ENCODE data around the gene ASTN2.

Gene ASTN2

DNA sequence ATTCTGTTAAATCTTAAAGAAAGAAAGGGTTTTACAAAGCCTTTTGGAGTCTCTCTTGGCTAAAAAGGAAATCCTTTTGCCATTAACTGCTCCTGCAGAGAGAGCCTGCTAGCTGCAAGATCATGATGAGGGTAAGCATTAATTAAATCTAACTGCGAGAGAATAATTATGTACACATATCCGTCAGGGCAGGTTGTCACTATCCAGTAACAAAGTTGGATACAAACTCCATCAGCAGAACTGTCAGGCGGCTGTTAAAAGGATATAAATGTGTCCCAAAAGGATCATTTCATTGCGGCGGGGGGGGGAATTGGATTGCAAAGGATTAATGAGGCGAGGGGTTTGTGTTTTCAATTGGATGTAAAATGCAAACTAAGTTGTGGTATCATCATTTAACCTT, 289.3 kb downstream of the ASTN2 start:
- Histone ChIP-seq H3K4me1 (ENCODE audit: control insufficient read depth, insufficient read depth, low read length) (no peaks in the 10 kb centered on the region), H3K27ac (ENCODE audit: low read depth, low read length) (no peak overlapping the region), H3K27me3 (ENCODE audit: control insufficient read depth, insufficient read depth, low read length) (no peaks in the 10 kb centered on the region), H3K4me3 (ENCODE audit: low read length) (no peak overlapping the region), H3K9ac (ENCODE audit: low read length) (no peak overlapping the region), H3K36me3 (ENCODE audit: control insufficient read depth, insufficient read depth, low read length) (no peaks in the 10 kb centered on the region)

DNA sequence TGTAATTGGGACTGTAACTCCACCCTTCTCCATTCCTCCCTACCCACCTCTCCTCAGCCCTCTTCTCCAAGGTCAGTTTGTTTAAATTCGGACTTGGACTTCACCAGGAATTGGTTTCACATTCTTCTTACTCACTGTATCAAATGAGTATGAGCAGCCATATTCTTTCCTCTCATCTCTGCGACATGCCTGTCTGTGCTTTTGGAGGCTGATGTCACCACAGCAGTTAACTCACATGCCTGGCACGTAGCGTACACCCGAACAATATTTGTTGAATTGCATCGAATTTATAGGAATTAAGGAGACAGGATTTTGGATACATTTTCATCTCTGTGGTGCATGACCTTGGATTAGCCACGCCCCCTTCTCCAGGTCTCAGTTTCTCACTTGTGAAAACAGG, 291.1 kb downstream of the ASTN2 start:
- H3K27ac ChIP-seq (ENCODE audit: low read depth, low read length): no peak overlapping the region
- no peak overlapping the region for H3K4me3 ChIP-seq (ENCODE audit: low read length)
- H3K9ac ChIP-seq (ENCODE audit: low read length): no peak overlapping the region
- H3K36me3 ChIP-seq (ENCODE audit: control insufficient read depth, insufficient read depth, low read length): no peaks in the 10 kb centered on the region
- no peaks in the 10 kb centered on the region for H3K27me3 ChIP-seq (ENCODE audit: control insufficient read depth, insufficient read depth, low read length)
- H3K4me1 ChIP-seq (ENCODE audit: control insufficient read depth, insufficient read depth, low read length): no peaks in the 10 kb centered on the region

DNA sequence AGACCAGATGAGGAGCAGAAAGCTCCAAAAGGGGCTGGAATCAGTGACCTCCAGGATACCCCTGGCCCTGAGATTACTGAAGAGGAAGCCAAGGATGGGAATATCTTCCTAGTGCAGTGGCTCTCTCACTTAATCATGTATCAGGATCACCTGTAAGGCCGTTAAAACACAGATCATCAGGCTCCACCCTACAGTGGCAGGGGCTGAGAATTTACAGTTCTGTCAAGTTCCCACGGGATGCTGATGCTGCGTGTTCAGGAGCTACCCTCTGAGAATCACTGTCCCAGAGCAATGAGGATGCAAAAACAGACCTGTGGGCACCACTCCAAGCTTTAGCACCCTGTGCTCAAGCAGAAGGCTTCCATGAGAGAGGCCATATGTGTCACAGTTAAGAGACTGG, 291.9 kb downstream of the ASTN2 start:
- no peaks in the 10 kb centered on the region for H3K4me1 ChIP-seq (ENCODE audit: control insufficient read depth, insufficient read depth, low read length)
- no peaks in the 10 kb centered on the region for H3K36me3 ChIP-seq (ENCODE audit: control insufficient read depth, insufficient read depth, low read length)
- no peaks in the 10 kb centered on the region for H3K27me3 ChIP-seq (ENCODE audit: control insufficient read depth, insufficient read depth, low read length)
- H3K27ac ChIP-seq (ENCODE audit: low read depth, low read length): no peak overlapping the region
- no peak overlapping the region for H3K9ac ChIP-seq (ENCODE audit: low read length)
- H3K4me3 ChIP-seq (ENCODE audit: low read length): no peak overlapping the region

DNA sequence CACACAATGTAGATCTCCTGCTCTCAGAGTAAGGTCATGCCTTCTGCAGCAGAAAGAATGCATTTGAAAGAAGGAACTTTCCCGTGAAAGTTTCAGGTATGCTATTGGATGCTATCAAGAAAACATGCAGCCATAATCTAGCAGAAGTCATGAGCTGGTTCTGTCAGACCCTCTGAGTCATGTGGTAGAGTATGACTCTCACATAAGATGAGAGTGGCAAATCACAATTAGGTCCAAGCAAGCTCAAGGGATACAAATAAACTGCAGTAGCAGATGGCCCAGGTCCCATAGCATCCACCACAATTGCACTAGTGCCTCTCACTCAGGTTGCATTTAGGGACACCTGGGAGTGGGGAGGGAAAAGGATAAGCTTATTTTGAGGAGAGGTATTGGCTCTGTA, 292.8 kb downstream of the ASTN2 start:
- H3K9ac ChIP-seq (ENCODE audit: low read length): no peak overlapping the region

DNA sequence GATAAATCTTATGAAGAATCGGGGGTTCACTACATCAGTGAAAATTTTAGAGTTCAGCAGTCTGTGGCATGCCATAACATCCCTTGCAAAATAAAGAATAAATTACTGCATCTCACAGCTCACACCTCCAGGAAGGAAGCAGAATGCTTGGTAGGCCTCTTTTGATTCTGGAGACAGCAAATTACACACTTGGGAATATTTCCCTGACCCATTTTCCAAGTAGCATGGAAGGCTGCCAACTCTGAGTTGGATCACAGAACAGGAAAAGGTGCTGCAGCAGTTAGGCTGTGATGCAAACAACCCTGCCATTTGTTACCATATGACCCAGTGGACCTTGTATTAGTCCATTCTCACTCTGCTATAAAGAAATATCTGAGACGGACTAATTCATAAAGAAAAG, 293.5 kb downstream of the ASTN2 start:
- H3K27ac ChIP-seq (ENCODE audit: low read depth, low read length): no peak overlapping the region
- no peak overlapping the region for H3K4me3 ChIP-seq (ENCODE audit: low read length)
- H3K27me3 ChIP-seq (ENCODE audit: control insufficient read depth, insufficient read depth, low read length): no peaks in the 10 kb centered on the region
- no peaks in the 10 kb centered on the region for H3K36me3 ChIP-seq (ENCODE audit: control insufficient read depth, insufficient read depth, low read length)
- H3K4me1 ChIP-seq (ENCODE audit: control insufficient read depth, insufficient read depth, low read length): no peaks in the 10 kb centered on the region
- no peak overlapping the region for H3K9ac ChIP-seq (ENCODE audit: low read length)

More for the DNA sequence above, 292.8 kb downstream of the ASTN2 start:
- Histone ChIP-seq H3K4me1 (ENCODE audit: control insufficient read depth, insufficient read depth, low read length) (no peaks in the 10 kb centered on the region), H3K4me3 (ENCODE audit: low read length) (no peak overlapping the region), H3K27ac (ENCODE audit: low read depth, low read length) (no peak overlapping the region), H3K27me3 (ENCODE audit: control insufficient read depth, insufficient read depth, low read length) (no peaks in the 10 kb centered on the region), H3K36me3 (ENCODE audit: control insufficient read depth, insufficient read depth, low read length) (no peaks in the 10 kb centered on the region)

DNA sequence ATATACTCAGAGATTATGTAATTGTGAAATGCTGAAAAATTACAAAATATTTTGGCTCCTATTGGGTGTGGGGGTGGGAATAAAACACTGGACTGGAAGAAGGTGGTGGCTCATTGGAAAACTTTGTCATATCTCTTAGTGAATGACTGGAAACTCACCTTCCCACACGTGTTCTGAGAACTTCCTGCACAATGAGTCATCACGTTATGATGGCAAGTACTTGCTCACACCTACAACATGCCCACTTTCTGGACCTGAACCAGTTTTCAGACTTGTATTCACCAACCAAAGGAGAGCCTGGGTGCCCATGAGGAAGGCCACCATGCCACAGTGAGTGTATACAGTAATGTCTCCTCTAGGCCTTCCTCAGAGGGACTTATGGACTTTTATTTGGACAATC, 294.8 kb downstream of the ASTN2 start:
- no peaks in the 10 kb centered on the region for H3K36me3 ChIP-seq (ENCODE audit: control insufficient read depth, insufficient read depth, low read length)

DNA sequence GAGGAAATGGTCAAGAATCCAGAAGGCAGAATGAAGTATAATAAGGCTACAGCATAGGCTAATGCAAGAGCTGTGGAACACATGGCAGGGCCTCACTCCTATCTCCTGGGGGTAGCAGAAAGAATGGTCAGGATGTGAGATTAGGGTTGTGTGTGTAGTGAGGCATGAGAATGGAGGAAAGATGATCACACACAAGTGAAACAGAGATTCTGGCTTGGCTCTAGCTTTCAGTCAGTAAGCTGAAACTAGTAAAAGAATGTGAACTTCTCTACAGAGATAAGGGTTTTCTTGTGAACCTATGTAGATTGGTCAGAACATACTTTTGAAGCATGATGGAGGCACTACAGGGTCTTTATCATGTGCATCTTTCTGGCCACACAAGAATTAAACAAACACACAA, 298.8 kb downstream of the ASTN2 start:
- Histone ChIP-seq H3K27me3 (ENCODE audit: control insufficient read depth, insufficient read depth, low read length) (no peaks in the 10 kb centered on the region), H3K4me1 (ENCODE audit: control insufficient read depth, insufficient read depth, low read length) (no peaks in the 10 kb centered on the region), H3K36me3 (ENCODE audit: control insufficient read depth, insufficient read depth, low read length) (no peaks in the 10 kb centered on the region), H3K9ac (ENCODE audit: low read length) (no peak overlapping the region), H3K4me3 (ENCODE audit: low read length) (no peak overlapping the region), H3K27ac (ENCODE audit: low read depth, low read length) (no peak overlapping the region)

More for the DNA sequence above, 294.8 kb downstream of the ASTN2 start:
- Histone ChIP-seq H3K27ac (ENCODE audit: low read depth, low read length) (no peak overlapping the region), H3K9ac (ENCODE audit: low read length) (no peak overlapping the region), H3K27me3 (ENCODE audit: control insufficient read depth, insufficient read depth, low read length) (no peaks in the 10 kb centered on the region), H3K4me3 (ENCODE audit: low read length) (no peak overlapping the region), H3K4me1 (ENCODE audit: control insufficient read depth, insufficient read depth, low read length) (no peaks in the 10 kb centered on the region)

DNA sequence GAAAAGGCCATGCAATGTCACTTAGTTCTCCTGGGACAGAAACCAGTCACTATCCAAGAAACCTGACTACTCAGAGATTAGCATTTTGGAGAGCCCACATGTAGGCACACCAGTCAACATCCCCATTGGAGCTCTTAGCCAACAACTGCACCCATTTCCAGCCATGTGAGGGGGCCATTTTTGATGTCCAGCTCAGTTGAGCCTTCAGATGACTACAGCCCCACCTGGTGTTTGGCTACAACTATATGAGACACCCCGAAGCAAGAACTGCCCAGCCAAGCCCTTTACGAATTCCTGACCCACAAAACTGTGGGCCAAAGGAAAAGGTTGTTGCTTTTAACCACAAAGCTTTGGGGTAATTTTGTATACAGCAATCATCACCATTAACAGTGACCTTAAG, 300.1 kb downstream of the ASTN2 start:
- H3K4me1 ChIP-seq (ENCODE audit: control insufficient read depth, insufficient read depth, low read length): no peaks in the 10 kb centered on the region
- no peaks in the 10 kb centered on the region for H3K36me3 ChIP-seq (ENCODE audit: control insufficient read depth, insufficient read depth, low read length)
- no peak overlapping the region for H3K4me3 ChIP-seq (ENCODE audit: low read length)
- H3K27me3 ChIP-seq (ENCODE audit: control insufficient read depth, insufficient read depth, low read length): no peaks in the 10 kb centered on the region
- no peak overlapping the region for H3K9ac ChIP-seq (ENCODE audit: low read length)
- H3K27ac ChIP-seq (ENCODE audit: low read depth, low read length): no peak overlapping the region

DNA sequence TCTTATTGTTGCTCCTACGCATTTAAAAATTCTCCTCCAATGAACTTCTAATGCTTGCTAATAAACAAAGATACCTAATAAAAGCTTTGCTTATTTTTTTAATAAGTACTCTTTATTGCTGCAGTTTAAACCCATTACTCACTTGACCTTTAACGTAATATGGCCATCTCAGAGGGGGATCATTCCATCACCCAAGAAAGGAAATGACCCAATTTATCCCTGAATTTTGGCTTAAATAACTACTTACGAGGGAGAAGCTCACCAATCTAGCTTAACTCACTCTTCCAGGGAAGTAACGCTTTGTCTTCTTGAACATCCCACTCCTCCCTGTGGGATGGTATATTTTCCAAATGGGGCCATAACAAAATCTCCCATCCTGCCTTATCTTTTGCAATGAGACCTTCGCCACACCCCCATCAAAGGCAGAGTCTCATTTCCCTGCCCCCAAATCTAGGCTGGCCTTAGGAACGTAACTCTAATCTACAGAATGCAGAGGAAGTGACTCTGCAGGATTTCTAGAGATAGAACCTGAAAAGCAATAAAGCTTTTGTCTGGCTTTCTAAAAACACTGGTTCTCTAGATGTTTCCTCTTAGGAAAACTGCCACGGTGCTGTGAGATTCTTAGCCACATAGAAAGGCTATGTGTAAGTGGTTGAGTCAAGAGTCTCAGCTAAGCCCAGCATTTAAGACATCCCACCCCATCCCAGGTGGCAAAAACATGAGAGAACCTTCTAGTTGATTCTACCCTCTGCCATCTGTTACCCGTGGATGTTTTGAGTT, 310.0 kb downstream of the ASTN2 start:
- H3K27ac ChIP-seq (ENCODE audit: low read depth, low read length): no peak overlapping the region
- no peak overlapping the region for H3K4me3 ChIP-seq (ENCODE audit: low read length)
- H3K27me3 ChIP-seq (ENCODE audit: control insufficient read depth, insufficient read depth, low read length): no peaks in the 10 kb centered on the region
- no peak overlapping the region for H3K9ac ChIP-seq (ENCODE audit: low read length)
- no peaks in the 10 kb centered on the region for H3K36me3 ChIP-seq (ENCODE audit: control insufficient read depth, insufficient read depth, low read length)
- H3K4me1 ChIP-seq (ENCODE audit: control insufficient read depth, insufficient read depth, low read length): no peaks in the 10 kb centered on the region

DNA sequence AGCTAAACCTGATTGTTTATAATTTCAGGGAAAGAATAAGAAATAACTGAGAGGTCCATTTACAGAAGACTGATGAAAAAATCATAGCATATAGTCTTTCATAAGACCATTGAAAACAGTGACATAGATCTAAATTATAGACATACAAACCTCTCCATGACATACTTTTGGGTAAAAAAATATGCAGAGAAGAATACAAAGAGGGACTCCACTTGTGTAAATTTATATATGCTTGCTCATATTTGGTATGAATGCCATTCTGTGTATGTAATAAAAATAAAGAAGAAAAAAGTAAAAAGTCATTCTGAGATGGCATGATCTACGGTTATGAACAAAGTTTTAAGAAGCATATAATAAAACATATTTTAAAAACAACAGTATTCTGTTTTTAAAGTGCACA, 310.7 kb downstream of the ASTN2 start:
- Histone ChIP-seq H3K4me3 (ENCODE audit: low read length) (no peak overlapping the region), H3K36me3 (ENCODE audit: control insufficient read depth, insufficient read depth, low read length) (no peaks in the 10 kb centered on the region), H3K27me3 (ENCODE audit: control insufficient read depth, insufficient read depth, low read length) (no peaks in the 10 kb centered on the region), H3K27ac (ENCODE audit: low read depth, low read length) (no peak overlapping the region), H3K4me1 (ENCODE audit: control insufficient read depth, insufficient read depth, low read length) (no peaks in the 10 kb centered on the region), H3K9ac (ENCODE audit: low read length) (no peak overlapping the region)

DNA sequence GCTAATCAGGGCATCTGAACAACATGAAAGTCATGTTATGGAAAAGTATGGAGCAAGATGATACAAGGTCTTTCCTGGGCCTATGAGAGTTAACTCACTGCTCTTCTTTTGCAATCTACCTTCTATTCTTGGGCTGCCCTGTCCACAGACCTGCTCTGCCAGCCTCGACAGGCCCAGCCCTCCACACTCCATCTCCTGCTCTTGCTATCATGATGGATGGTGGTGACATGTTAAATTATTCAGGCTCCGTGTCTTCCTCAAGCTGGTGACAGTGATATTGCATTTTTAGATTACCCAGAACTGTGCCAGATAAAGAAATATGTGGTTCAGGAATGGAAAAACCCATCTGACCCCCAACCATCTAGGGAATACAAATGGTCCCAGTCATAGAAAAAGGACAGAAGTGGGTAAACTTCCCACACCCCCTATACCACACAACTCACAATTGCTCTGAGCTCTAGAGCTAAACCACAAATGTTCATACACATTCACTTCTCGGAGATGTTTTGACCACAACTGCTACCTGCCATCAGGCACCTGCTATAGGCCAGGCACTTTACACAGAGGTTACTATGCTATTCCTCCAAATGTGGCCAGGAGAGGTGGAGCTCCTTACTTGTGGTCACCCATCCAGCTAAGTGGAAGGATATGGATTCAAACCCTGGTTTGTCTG, 311.3 kb downstream of the ASTN2 start:
- H3K9ac ChIP-seq (ENCODE audit: low read length): no peak overlapping the region
- H3K4me1 ChIP-seq (ENCODE audit: control insufficient read depth, insufficient read depth, low read length): no peaks in the 10 kb centered on the region
- H3K4me3 ChIP-seq (ENCODE audit: low read length): no peak overlapping the region
- no peaks in the 10 kb centered on the region for H3K27me3 ChIP-seq (ENCODE audit: control insufficient read depth, insufficient read depth, low read length)
- H3K27ac ChIP-seq (ENCODE audit: low read depth, low read length): no peak overlapping the region
- H3K36me3 ChIP-seq (ENCODE audit: control insufficient read depth, insufficient read depth, low read length): no peaks in the 10 kb centered on the region

DNA sequence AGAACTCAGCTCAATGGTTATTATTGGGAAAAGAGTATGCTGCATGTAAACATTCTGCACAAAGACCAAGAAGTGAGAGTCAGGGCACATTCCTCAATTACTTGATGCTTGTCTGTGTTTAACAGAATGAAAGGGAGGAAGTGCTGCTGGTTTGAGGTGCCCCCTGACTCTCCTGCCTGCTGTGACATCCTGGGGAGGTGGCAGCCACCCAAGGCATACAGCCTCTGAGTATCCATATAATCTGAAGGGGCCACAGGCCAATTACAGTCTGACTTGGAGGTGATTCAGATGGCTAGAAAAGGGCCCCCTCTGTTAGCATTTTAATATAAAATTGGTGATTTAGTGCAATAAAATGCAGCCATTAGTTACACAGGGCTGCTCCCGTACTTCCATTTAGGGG, 313.8 kb downstream of the ASTN2 start:
- H3K27me3 ChIP-seq (ENCODE audit: control insufficient read depth, insufficient read depth, low read length): no peaks in the 10 kb centered on the region
- no peaks in the 10 kb centered on the region for H3K36me3 ChIP-seq (ENCODE audit: control insufficient read depth, insufficient read depth, low read length)
- no peak overlapping the region for H3K4me3 ChIP-seq (ENCODE audit: low read length)
- H3K9ac ChIP-seq (ENCODE audit: low read length): no peak overlapping the region
- no peaks in the 10 kb centered on the region for H3K4me1 ChIP-seq (ENCODE audit: control insufficient read depth, insufficient read depth, low read length)
- no peak overlapping the region for H3K27ac ChIP-seq (ENCODE audit: low read depth, low read length)

DNA sequence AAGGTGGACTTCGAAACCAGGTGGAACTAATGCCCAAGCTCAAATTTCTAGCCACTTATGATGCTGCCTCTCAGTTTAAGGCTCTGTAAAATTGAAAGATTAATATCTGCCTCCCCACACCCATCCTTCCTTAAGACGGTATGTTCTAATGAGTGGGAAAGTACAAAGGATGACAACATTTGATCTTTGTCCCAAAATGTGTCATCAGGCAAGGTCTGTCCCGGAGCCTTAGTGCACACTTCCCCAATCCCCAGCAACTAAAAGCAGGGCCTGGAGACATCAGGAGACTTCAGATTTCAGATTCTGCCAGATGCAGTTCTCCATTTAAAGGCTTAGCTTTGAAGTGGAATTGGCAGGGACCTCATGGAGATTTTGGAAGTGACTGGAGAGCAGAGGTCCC, 316.5 kb downstream of the ASTN2 start:
- Histone ChIP-seq H3K27me3 (ENCODE audit: control insufficient read depth, insufficient read depth, low read length) (no peaks in the 10 kb centered on the region), H3K4me3 (ENCODE audit: low read length) (no peak overlapping the region), H3K36me3 (ENCODE audit: control insufficient read depth, insufficient read depth, low read length) (no peaks in the 10 kb centered on the region), H3K4me1 (ENCODE audit: control insufficient read depth, insufficient read depth, low read length) (no peaks in the 10 kb centered on the region), H3K9ac (ENCODE audit: low read length) (no peak overlapping the region), H3K27ac (ENCODE audit: low read depth, low read length) (no peak overlapping the region)
